K562 (cell line): Measurements from ENCODE around the gene POLR1A. TPM values are rescaled to one million over a fixed set of nuclear protein-coding genes. Genes with fewer than 3 reads are reported as not detected.

ENCODE experiments used
- CTCF ChIP-seq, 3 experiments: IDR thresholded peaks in 2 of 3; conservative IDR thresholded peaks in 1 of 3; 2 replicates each; pipeline ENCODE4 v1.5.1; 2011 to 2012; ENCODE audit warnings: low read length in 3 of 3, mild to moderate bottlenecking in 3 of 3, control low read depth in 2 of 3, improper control_type of control experiment in 1 of 3, inconsistent platforms in 1 of 3, low read depth in 1 of 3, mixed read lengths in 1 of 3, moderate library complexity in 1 of 3; ENCODE audit not compliant: insufficient read depth in 2 of 3
- RAD21 ChIP-seq, 2 experiments: fragments of 250-450 bp in 1 of 2; fragments of 450-650 bp in 1 of 2; sonication (Bioruptor Pico) in 1 of 2; formaldehyde crosslinking in 1 of 2; IDR thresholded peaks in 1 of 2; conservative IDR thresholded peaks in 1 of 2; 2 replicates each; pipeline versions ENCODE4 v1.4.0 to v1.8.0; 2020 to 2022; ENCODE audit warnings: mild to moderate bottlenecking in 2 of 2, moderate library complexity in 1 of 2
- REST ChIP-seq, 2 experiments: fragments of 450-650 bp; formaldehyde crosslinking in 1 of 2; IDR thresholded peaks; 2 replicates each; pipeline versions ENCODE4 v1.4.0 to v1.6.1; 2014 to 2020; ENCODE audit warnings: mild to moderate bottlenecking in 2 of 2, borderline replicate concordance in 1 of 2, low read depth in 1 of 2
- polyA plus RNA-seq, 8 experiments: library from polyadenylated mRNA; depleted of rRNA in 4 of 8; stranded (reverse) in 5 of 8; unstranded in 3 of 8; fragments of >200 nt; fragmentation: Nextera tagmentation in 2 of 8; fragmentation: Illumina TruSeq in 1 of 8; extraction: Ambion mirVana in 2 of 8; extraction: Trizol in 1 of 8; gene quantifications; 2 replicates each; pipeline versions ENCODE4 v1.2.1 to v1.2.3, GENCODE V29; 2011 to 2014; ENCODE audit warnings: inconsistent platforms in 1 of 8, missing spikeins in 1 of 8
- total RNA-seq, 7 experiments: library from RNA; depleted of rRNA in 6 of 7; stranded (reverse); fragments of >200 nt in 6 of 7; fragmentation: Illumina TruSeq in 2 of 7; extraction: Trizol in 2 of 7; gene quantifications; 2 replicates each; pipeline versions ENCODE4 v1.2.1 to v1.2.3, GENCODE V29; 2011 to 2021; ENCODE audit warnings: low replicate concordance in 1 of 7
- TF ChIP-seq, protein P1 (sequence below), 2 experiments: IDR thresholded peaks in 1 of 2; conservative IDR thresholded peaks in 1 of 2; 2 replicates each; pipeline ENCODE4 v1.6.1; 2016; ENCODE audit warnings: low read depth in 2 of 2, mild to moderate bottlenecking in 1 of 2, missing compliant biosample characterization in 1 of 2, missing genetic modification characterization in 1 of 2, moderate library complexity in 1 of 2

POLR1A gene
- total and polyA plus RNA-seq, 9 of the 15 experiments (the other 6 are each of a cell fraction or from before 2014, with no cell fraction given) = 3.0 to 72.1 (median 21.8) TPM

GRCh38 chr2:86078774-86079545 is 26.7 kb downstream of the POLR1A start (continued):
- TF ChIP-seq REST (IDR thresholded peaks at IDR 0.05; ENCODE audit: borderline replicate concordance) (peak; percentile 62; the same call in 1 of the 2 replicates), REST (CRISPR knock-in tag; IDR thresholded peaks at IDR 0.05; ENCODE audit: low read depth) (no peak), RAD21 (CRISPR knock-in tag; conservative IDR thresholded peaks at IDR 0.05 in 1 of 2, IDR thresholded peaks at IDR 0.05 in 1 of 2) (peak; percentile 78 to 88), CTCF (IDR thresholded peaks at IDR 0.05 in 2 of 3, conservative IDR thresholded peaks at IDR 0.05 in 1 of 3; ENCODE audit: insufficient read depth in 2 of 3, low read depth in 1 of 3, low read length in 3 of 3) (peak; percentile 39 to 73 (median 68))
- TF ChIP-seq, protein P1, sequence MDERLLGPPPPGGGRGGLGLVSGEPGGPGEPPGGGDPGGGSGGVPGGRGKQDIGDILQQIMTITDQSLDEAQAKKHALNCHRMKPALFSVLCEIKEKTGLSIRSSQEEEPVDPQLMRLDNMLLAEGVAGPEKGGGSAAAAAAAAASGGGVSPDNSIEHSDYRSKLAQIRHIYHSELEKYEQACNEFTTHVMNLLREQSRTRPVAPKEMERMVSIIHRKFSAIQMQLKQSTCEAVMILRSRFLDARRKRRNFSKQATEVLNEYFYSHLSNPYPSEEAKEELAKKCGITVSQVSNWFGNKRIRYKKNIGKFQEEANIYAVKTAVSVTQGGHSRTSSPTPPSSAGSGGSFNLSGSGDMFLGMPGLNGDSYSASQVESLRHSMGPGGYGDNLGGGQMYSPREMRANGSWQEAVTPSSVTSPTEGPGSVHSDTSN (CRISPR knock-in tag; IDR thresholded peaks at IDR 0.05; ENCODE audit: low read depth) = no peak
- TF ChIP-seq, protein P1 (tag; conservative IDR thresholded peaks at IDR 0.05; ENCODE audit: low read depth) = peak; percentile 31; the same call in 1 of the 2 replicates
